Ascending aorta (tissue), 2 donors: ENCODE results near the gene DDX24. TPM values are rescaled to one million over a fixed set of nuclear protein-coding genes. Genes with fewer than 3 reads are reported as not detected.

ENCODE experiments used
- DNase-seq, 2 donors: peaks; one replicate each; pipeline ENCODE4 v3.0.0-alpha.2; 2019; ENCODE audit warnings: low spot score in 2 of 2
- H3K27ac ChIP-seq, 2 donors: fragments of 200-600 bp; sonication (generic); one replicate each; pipeline ENCODE4 v1.5.1; 2016 to 2017; ENCODE audit warnings: mild to moderate bottlenecking in 1 of 2
- H3K27me3 ChIP-seq: fragments of 200-600 bp; sonication (generic); one replicate; pipeline ENCODE4 v1.5.1; 2017
- H3K36me3 ChIP-seq, 2 donors: fragments of 200-600 bp; sonication (generic); one replicate each; pipeline ENCODE4 v1.5.1; 2016
- H3K4me1 ChIP-seq, 2 donors: fragments of 200-600 bp; sonication (generic); one replicate each; pipeline ENCODE4 v1.5.1; 2016 to 2017; ENCODE audit warnings: mild to moderate bottlenecking in 1 of 2
- H3K4me3 ChIP-seq, 2 donors: fragments of 200-600 bp; sonication (generic); one replicate each; pipeline ENCODE4 v1.5.1; 2016 to 2017; ENCODE audit warnings: mild to moderate bottlenecking in 1 of 2
- H3K9me3 ChIP-seq, 2 donors: fragments of 200-600 bp; sonication (generic); one replicate each; pipeline ENCODE4 v1.5.1; 2016
- CTCF ChIP-seq, 3 experiments: fragments of 200-600 bp in 2 of 3; fragments of 450-650 bp in 1 of 3; sonication (generic) in 2 of 3; IDR thresholded peaks; one replicate each; pipeline ENCODE4 v1.5.1; 2016 to 2019; ENCODE audit warnings: antibody characterized with exemption in 3 of 3, mild to moderate bottlenecking in 1 of 3, moderate library complexity in 1 of 3
- intact Hi-C: fragments of 100-400 bp; cut with DNase I; formaldehyde crosslinking; loops from one replicate; pipeline ENCODE4 v1.15.1; 2023
- total RNA-seq: library from RNA; depleted of rRNA; stranded (reverse); fragments of >200 nt; gene quantifications from one replicate; pipeline ENCODE4 v1.1.0, GENCODE V29; 2016

The DDX24 gene
- total RNA-seq, 1 donor from 2014 or later = 104 TPM

- H3K27me3 ChIP-seq = no peaks in the 10 kb centered on the region
- H3K36me3 ChIP-seq = no peaks in the 10 kb centered on the region
- H3K4me3 ChIP-seq = no peak overlapping the region
- intact Hi-C loops = no loop called here
- TF ChIP-seq CTCF (IDR thresholded peaks at IDR 0.05) = no peak
- H3K4me1 ChIP-seq = no peaks in the 10 kb centered on the region
- H3K27ac ChIP-seq = no peak overlapping the region
- DNase-seq = no peak
- peaks cover 8 to 12% of the 10 kb centered on the region in 2 donors for H3K9me3 ChIP-seq
These were observed 36.9 kb upstream of the DDX24 start for GRCh38 chr14:94117856-94118255.

GRCh38 chr14:94116701-94117100 lies 35.7 kb upstream of the DDX24 start:
- H3K27ac ChIP-seq = no peak overlapping the region
- DNase-seq = no peak
- peaks cover 8 to 12% of the 10 kb centered on the region in 2 donors for H3K9me3 ChIP-seq
- TF ChIP-seq CTCF (IDR thresholded peaks at IDR 0.05) = no peak
- no peaks in the 10 kb centered on the region for H3K36me3 ChIP-seq
- H3K4me1 ChIP-seq = no peaks in the 10 kb centered on the region
- H3K4me3 ChIP-seq = no peak overlapping the region
- intact Hi-C loops = no loop called here
- H3K27me3 ChIP-seq = no peaks in the 10 kb centered on the region

- Histone ChIP-seq H3K4me1 (no peaks in the 10 kb centered on the region), H3K9me3 (peaks cover 8 to 12% of the 10 kb centered on the region in 2 donors), H3K27ac (no peak overlapping the region), H3K27me3 (no peaks in the 10 kb centered on the region), H3K4me3 (no peak overlapping the region), H3K36me3 (no peaks in the 10 kb centered on the region)
- DNase-seq = no peak
- no peak for TF ChIP-seq CTCF (IDR thresholded peaks at IDR 0.05)
- intact Hi-C loops = no loop called here
These were observed 34.6 kb upstream of the DDX24 start for GRCh38 chr14:94115631-94116030.

- no peak overlapping the region for H3K4me3 ChIP-seq
- no peaks in the 10 kb centered on the region for H3K36me3 ChIP-seq
- TF ChIP-seq CTCF (IDR thresholded peaks at IDR 0.05) = no peak
- peaks cover 8 to 10% of the 10 kb centered on the region in 2 donors for H3K9me3 ChIP-seq
- no peak overlapping the region for H3K27ac ChIP-seq
- DNase-seq = no peak
- no peaks in the 10 kb centered on the region for H3K27me3 ChIP-seq
- intact Hi-C loops = no loop called here
- no peaks in the 10 kb centered on the region for H3K4me1 ChIP-seq
These were observed 34.1 kb upstream of the DDX24 start for GRCh38 chr14:94115058-94115591.

- Histone ChIP-seq H3K4me3 (no peak overlapping the region), H3K4me1 (no peaks in the 10 kb centered on the region), H3K27me3 (no peaks in the 10 kb centered on the region), H3K9me3 (peaks cover 3 to 5% of the 10 kb centered on the region in 2 donors), H3K27ac (peak overlapping the region; percentile 18 to 27), H3K36me3 (no peaks in the 10 kb centered on the region)
- intact Hi-C loops = no loop called here
- peak in 1 of 2 donors; percentile 31 for DNase-seq
- no peak for TF ChIP-seq CTCF (IDR thresholded peaks at IDR 0.05)
These were observed 33.6 kb upstream of the DDX24 start for GRCh38 chr14:94114589-94115057.
